ENCODE measurements around the gene CXCL16.

GRCh38 chr17:4772235-4772613 lies 32.5 kb upstream of the CXCL16 start:
- TF ChIP-seq CTCF (IDR thresholded peaks at IDR 0.05; ENCODE audit: insufficient read depth, low read depth, low read length), result no peak
- no peak for TF ChIP-seq EZH2 (IDR thresholded peaks at IDR 0.05; ENCODE audit: insufficient read depth, low read length)

All from astrocyte (in vitro differentiated cells and primary cell).